ENCODE measurements around the gene USP36. TPM values are rescaled to one million over a fixed set of nuclear protein-coding genes. Genes with fewer than 3 reads are reported as not detected.
"Not testable (repeated sequence)": the region's sequence is repeated elsewhere in the genome, so short reads cannot be mapped to it uniquely, and the experiment has no call there.

USP36 gene
- 15.9 and 33.6 TPM in 2 replicates for total RNA-seq (2014; rRNA removed; shearing (Covaris generic))

- peak; percentile 98 for DNase-seq (ENCODE audit: low spot score)
Measured at GRCh38 chr17:78840780-78841611, at the start of gene USP36. Gene USP36 (minus strand): TSS chr17:78840814. CDS start chr17:78836363, 4,451 bp downstream.

GRCh38 chr17:78890096-78890495 is 49.5 kb upstream of the USP36 start:
- not testable (repeated sequence) for DNase-seq (ENCODE audit: low spot score)

- no peak for DNase-seq (ENCODE audit: low spot score)
Measured at GRCh38 chr17:78889531-78889930, 48.9 kb upstream of the USP36 start.

GRCh38 chr17:78888941-78889518 is 48.4 kb upstream of the USP36 start:
- no peak for DNase-seq (ENCODE audit: low spot score)

GRCh38 chr17:78886954-78887353 is 46.3 kb upstream of the USP36 start:
- DNase-seq (ENCODE audit: low spot score) = no peak

- DNase-seq (ENCODE audit: low spot score) = peak; percentile 51
Measured at GRCh38 chr17:78885956-78886355, 45.3 kb upstream of the USP36 start.

GRCh38 chr17:78884876-78885667 is 44.5 kb upstream of the USP36 start:
- no peak for DNase-seq (ENCODE audit: low spot score)

- DNase-seq (ENCODE audit: low spot score) = no peak
Measured at GRCh38 chr17:78884148-78884825, 43.7 kb upstream of the USP36 start.

- DNase-seq (ENCODE audit: low spot score) = peak; percentile 98
Measured at GRCh38 chr17:78883533-78884131, 43.0 kb upstream of the USP36 start.

GRCh38 chr17:78883089-78883532 is 42.5 kb upstream of the USP36 start:
- peak; percentile 98 for DNase-seq (ENCODE audit: low spot score)

- DNase-seq (ENCODE audit: low spot score) = no peak
Measured at GRCh38 chr17:78882540-78883088, 42.0 kb upstream of the USP36 start.

GRCh38 chr17:78879635-78880186 is 39.1 kb upstream of the USP36 start:
- DNase-seq (ENCODE audit: low spot score) = peak; percentile 44

- no peak for DNase-seq (ENCODE audit: low spot score)
Measured at GRCh38 chr17:78878871-78879527, 38.4 kb upstream of the USP36 start.

GRCh38 chr17:78878261-78878660 is 37.6 kb upstream of the USP36 start:
- no peak for DNase-seq (ENCODE audit: low spot score)

GRCh38 chr17:78876954-78877517 is 36.4 kb upstream of the USP36 start:
- not testable (repeated sequence) for DNase-seq (ENCODE audit: low spot score)

- DNase-seq (ENCODE audit: low spot score) = no peak
Measured at GRCh38 chr17:78876094-78876597, 35.5 kb upstream of the USP36 start.

GRCh38 chr17:78875363-78876093 is 34.9 kb upstream of the USP36 start:
- peak; percentile 81 for DNase-seq (ENCODE audit: low spot score)

GRCh38 chr17:78873519-78874340 is 33.1 kb upstream of the USP36 start:
- peak; percentile 97 for DNase-seq (ENCODE audit: low spot score)

Data from A172 (cell line).